Measurements from ENCODE around the gene TBCCD1. TPM values are rescaled to one million over a fixed set of nuclear protein-coding genes. Genes with fewer than 3 reads are reported as not detected.

Gene TBCCD1
- total and polyA plus RNA-seq, 12 donors, result 3.3 to 21.0 (median 9.4) TPM

DNA sequence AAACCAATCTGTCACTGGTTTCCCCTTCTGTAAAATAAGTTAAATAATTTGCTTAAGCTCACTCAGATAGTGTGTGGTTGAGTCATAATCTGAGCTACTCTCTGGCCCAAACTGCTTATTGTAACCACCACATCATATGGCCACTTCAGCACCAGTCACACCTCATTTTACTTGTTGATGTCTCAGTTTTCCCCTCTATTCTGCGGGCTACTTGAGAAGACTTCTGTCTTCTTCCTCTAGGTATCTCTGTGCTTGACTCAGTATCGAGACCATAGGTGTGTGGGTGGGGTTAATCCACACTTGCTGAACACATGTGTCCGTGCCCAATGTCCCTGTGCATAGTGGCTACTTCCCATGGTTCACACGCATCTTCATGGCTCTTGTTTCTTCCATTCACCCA, 55.9 kb downstream of the TBCCD1 start:
- no peak overlapping the region for H3K27ac ChIP-seq
- H3K4me3 ChIP-seq, result no peak overlapping the region
- WGBS, 4 donors, result 83 to 96% (median 89%) methylated on average over 4 of the region's 4 CpGs
- H3K9me3 ChIP-seq (replicated peaks in 1 of 3), result no peaks in the 10 kb centered on the region
- H3K36me3 ChIP-seq (replicated peaks in 1 of 2), result no peaks in the 10 kb centered on the region
- no peaks in the 10 kb centered on the region for H3K27me3 ChIP-seq
- intact Hi-C loops (cut with DNase I), result no loop called here
- TF ChIP-seq POLR2A (IDR thresholded peaks at IDR 0.05) (no peak), CTCF (IDR thresholded peaks at IDR 0.05) (no peak)
- no peak for DNase-seq
- H3K4me1 ChIP-seq (replicated peaks in 1 of 2), result no peaks in the 10 kb centered on the region

GRCh38 chr3:186510374-186511079, 56.6 kb downstream of the TBCCD1 start:
- TF ChIP-seq POLR2A (IDR thresholded peaks at IDR 0.05) (no peak), CTCF (IDR thresholded peaks at IDR 0.05) (peak in 1 of 6 experiments; percentile 6)
- Histone ChIP-seq H3K27me3 (no peaks in the 10 kb centered on the region), H3K9me3 (replicated peaks in 1 of 3) (no peaks in the 10 kb centered on the region), H3K4me1 (replicated peaks in 1 of 2) (no peaks in the 10 kb centered on the region), H3K36me3 (replicated peaks in 1 of 2) (no peaks in the 10 kb centered on the region), H3K27ac (peak overlapping the region in 1 of 5 donors; percentile 14), H3K4me3 (no peak overlapping the region)
- no peak for DNase-seq
- 57 to 87% (median 65%) methylated on average over 7 to 9 of the region's 9 CpGs for WGBS, 4 donors
- intact Hi-C loops (cut with DNase I), result no loop called here

DNA sequence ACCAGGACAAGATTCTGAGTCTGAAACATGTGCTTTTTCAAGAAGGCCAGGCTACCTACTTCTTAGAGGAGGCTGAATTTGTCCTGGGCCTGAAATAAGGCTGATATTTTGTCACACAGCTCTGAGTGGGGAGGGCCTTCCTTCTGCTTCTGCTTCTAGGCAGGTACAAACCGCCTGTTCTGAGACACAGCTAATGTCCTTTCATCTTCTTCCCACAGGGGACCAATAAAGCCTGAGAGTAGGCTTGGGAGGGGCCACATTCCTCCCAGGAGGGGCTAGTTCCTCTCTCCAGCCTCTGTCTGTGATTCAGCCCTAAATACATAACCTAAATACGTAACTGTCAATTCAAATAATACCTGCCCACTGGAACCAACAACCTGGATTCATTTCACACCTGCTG, 57.7 kb downstream of the TBCCD1 start:
- H3K27ac ChIP-seq, result no peak overlapping the region
- 81 to 100% (median 90%) methylated on average over 2 of the region's 2 CpGs for WGBS, 4 donors
- intact Hi-C loops (cut with DNase I), result no loop called here
- H3K36me3 ChIP-seq (replicated peaks in 1 of 2), result no peaks in the 10 kb centered on the region
- TF ChIP-seq CTCF (IDR thresholded peaks at IDR 0.05), result no peak
- TF ChIP-seq POLR2A (IDR thresholded peaks at IDR 0.05), result no peak
- no peak for DNase-seq
- H3K4me1 ChIP-seq (replicated peaks in 1 of 2), result no peaks in the 10 kb centered on the region
- H3K27me3 ChIP-seq, result no peaks in the 10 kb centered on the region
- H3K4me3 ChIP-seq, result no peak overlapping the region
- no peaks in the 10 kb centered on the region for H3K9me3 ChIP-seq (replicated peaks in 1 of 3)

- DNase-seq, result no peak
- Histone ChIP-seq H3K27me3 (no peaks in the 10 kb centered on the region), H3K4me1 (replicated peaks in 1 of 2) (peaks cover 0 to 19% of the 10 kb centered on the region in 2 donors), H3K4me3 (no peak overlapping the region), H3K9me3 (replicated peaks in 1 of 3) (no peaks in the 10 kb centered on the region), H3K36me3 (replicated peaks in 1 of 2) (no peaks in the 10 kb centered on the region), H3K27ac (peak overlapping the region in 2 of 5 donors; percentile 59 to 76)
- WGBS, 4 donors, result 67 to 76% (median 73%) methylated on average over 2 of the region's 2 CpGs
- TF ChIP-seq POLR2A (IDR thresholded peaks at IDR 0.05) (no peak), CTCF (IDR thresholded peaks at IDR 0.05) (no peak)
- intact Hi-C loops (cut with DNase I), result no loop called here
These were observed 60.3 kb downstream of the TBCCD1 start for GRCh38 chr3:186506857-186507256.
